Vagina (tissue), 2 donors: ENCODE data around the gene MBD4. TPM values are rescaled to one million over a fixed set of nuclear protein-coding genes. Genes with fewer than 3 reads are reported as not detected.

Experiments used
- DNase-seq, 2 donors: peaks; one replicate each; pipeline ENCODE4 v3.0.0-alpha.2; 2017; ENCODE audit errors: extremely low spot score in 2 of 2
- H3K27ac ChIP-seq: fragments of 200-600 bp; sonication (generic); one replicate; pipeline ENCODE4 v1.5.1; 2019
- H3K27me3 ChIP-seq: fragments of 200-600 bp; sonication (generic); one replicate; pipeline ENCODE4 v1.5.1; 2019
- H3K36me3 ChIP-seq, 2 donors: fragments of 200-600 bp; sonication (generic); one replicate each; pipeline ENCODE4 v1.5.1; 2017 to 2019
- H3K4me1 ChIP-seq: fragments of 200-600 bp; sonication (generic); one replicate; pipeline ENCODE4 v1.5.1; 2019
- H3K4me3 ChIP-seq, 2 donors: fragments of 200-600 bp; sonication (generic); 1 replicate in 1 of 2; 2 replicates in 1 of 2; pipeline ENCODE4 v1.5.1; 2016 to 2019
- H3K9me3 ChIP-seq: fragments of 200-600 bp; sonication (generic); one replicate; pipeline ENCODE4 v1.5.1; 2019
- CTCF ChIP-seq, 3 experiments: fragments of 450-650 bp in 2 of 3; fragments of 200-600 bp in 1 of 3; sonication (generic) in 1 of 3; IDR thresholded peaks; one replicate each; pipeline ENCODE4 v1.5.1; 2017 to 2019; ENCODE audit warnings: antibody characterized with exemption in 3 of 3, mild to moderate bottlenecking in 2 of 3, moderate library complexity in 2 of 3
- POLR2A ChIP-seq, 2 donors: fragments of 450-650 bp; IDR thresholded peaks; one replicate each; pipeline ENCODE4 v1.6.1; 2017; ENCODE audit warnings: antibody characterized with exemption in 2 of 2, mild to moderate bottlenecking in 2 of 2, moderate library complexity in 2 of 2
- POLR2AphosphoS5 ChIP-seq, 2 donors: sonication (generic); formaldehyde crosslinking; IDR thresholded peaks; one replicate each; pipeline ENCODE4 v1.9.0; 2017; ENCODE audit warnings: antibody characterized with exemption in 2 of 2, mild to moderate bottlenecking in 2 of 2, low read depth in 1 of 2; ENCODE audit not compliant: insufficient read depth in 1 of 2
- intact Hi-C: fragments of 100-400 bp; cut with DNase I; formaldehyde crosslinking; loops from one replicate; pipeline ENCODE4 v1.15.1; 2023
- small RNA-seq: library from RNA; depleted of rRNA; stranded (forward); fragments of <200 nt; gene quantifications from one replicate; pipeline ENCODE3, GENCODE V24; 2016
- total RNA-seq: library from RNA; depleted of rRNA; stranded (reverse); fragments of >200 nt; gene quantifications from one replicate; pipeline ENCODE4 v1.2.3, GENCODE V29; 2016

MBD4 gene
- total RNA-seq, 1 donor from 2014 or later: 32.4 TPM

DNA sequence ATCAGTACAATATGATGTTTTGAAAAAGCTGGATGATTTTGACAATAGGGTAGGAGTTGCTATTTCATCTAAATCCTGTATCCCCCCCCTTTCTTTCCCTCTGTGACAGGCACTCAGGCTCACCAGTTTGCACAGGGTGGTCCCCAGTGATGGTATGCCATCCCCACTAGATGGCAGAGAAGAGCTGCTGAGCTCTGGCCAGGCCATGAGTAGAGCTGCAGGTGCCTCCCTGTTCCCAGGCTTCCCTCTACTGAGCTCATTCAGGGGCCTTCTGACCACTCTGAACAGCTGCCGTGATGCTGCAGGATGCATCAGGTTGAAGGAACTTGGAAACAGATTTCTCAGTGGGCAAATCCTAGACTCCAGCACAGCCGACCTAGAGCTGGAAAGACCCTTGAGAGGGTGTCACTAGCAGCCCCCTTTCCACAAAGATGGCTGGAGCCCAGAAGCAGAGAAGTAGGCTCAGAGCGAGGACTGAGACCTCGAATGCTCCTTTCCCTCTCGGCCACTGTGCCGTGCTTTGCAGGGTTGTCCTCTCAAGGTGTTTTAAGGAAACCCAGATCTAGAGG, 56.4 kb downstream of the MBD4 start:
- Histone ChIP-seq H3K36me3 (peaks cover 0 to 7% of the 10 kb centered on the region in 2 donors), H3K4me3 (no peak overlapping the region), H3K4me1 (no peaks in the 10 kb centered on the region), H3K27me3 (no peaks in the 10 kb centered on the region), H3K27ac (no peak overlapping the region), H3K9me3 (no peaks in the 10 kb centered on the region)
- no peak for DNase-seq
- intact Hi-C loops: no loop called here
- peak in 2 of 3 experiments; percentile 47 to 54 for TF ChIP-seq CTCF (IDR thresholded peaks at IDR 0.05)
- no peak for TF ChIP-seq POLR2AphosphoS5 (IDR thresholded peaks at IDR 0.05; ENCODE audit: insufficient read depth in 1 of 2, low read depth in 1 of 2)

DNA sequence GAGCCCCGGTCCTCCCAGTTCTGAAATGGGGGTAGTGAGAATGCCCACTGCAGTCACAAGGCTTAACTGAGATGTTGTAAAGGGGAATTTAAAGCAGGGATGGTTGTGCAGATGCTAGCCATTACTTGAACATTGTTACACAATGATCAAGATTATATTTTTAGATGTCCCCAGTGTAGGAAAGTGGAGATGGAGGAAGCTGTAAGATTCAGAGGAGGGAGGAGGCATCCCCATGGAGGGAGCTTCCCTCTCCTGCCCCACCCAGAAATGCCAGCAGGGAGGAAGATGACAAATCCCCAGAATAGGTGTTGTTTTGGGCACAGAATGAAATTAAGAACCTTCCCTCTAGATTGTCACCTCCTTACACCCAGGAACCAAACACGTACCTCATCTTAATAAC, 57.4 kb downstream of the MBD4 start:
- DNase-seq: no peak
- Histone ChIP-seq H3K27me3 (no peaks in the 10 kb centered on the region), H3K4me3 (no peak overlapping the region), H3K9me3 (no peaks in the 10 kb centered on the region), H3K36me3 (peaks cover 0 to 5% of the 10 kb centered on the region in 2 donors), H3K27ac (no peak overlapping the region), H3K4me1 (no peaks in the 10 kb centered on the region)
- intact Hi-C loops: no loop called here
- TF ChIP-seq CTCF (IDR thresholded peaks at IDR 0.05) (no peak), POLR2A (IDR thresholded peaks at IDR 0.05) (no peak), POLR2AphosphoS5 (IDR thresholded peaks at IDR 0.05; ENCODE audit: insufficient read depth in 1 of 2, low read depth in 1 of 2) (no peak)

Small RNA genes lying within 50 kb of the gene (small RNA-seq; reads per million reads assigned to genes)
- 148 reads per million, percentile 97 among the genes with 10 or more reads in this experiment for gene SNORA7B

Other genes starting within 250 kb of the MBD4 start
- 76.4 TPM for gene COPG1, start 190.3 kb downstream of the MBD4 start, total RNA-seq
- 16.9 TPM for gene HMCES, start 161.1 kb downstream of the MBD4 start, total RNA-seq
- gene EFCAB12, start 11.3 kb downstream of the MBD4 start, total RNA-seq: not detected
- 33.4 TPM for gene IFT122, start 276 bp upstream of the MBD4 start, total RNA-seq
- not detected for gene RHO, start 88.7 kb upstream of the MBD4 start, total RNA-seq
- not detected for gene H1-8, start 103.2 kb upstream of the MBD4 start, total RNA-seq
- gene PLXND1, start 166.7 kb upstream of the MBD4 start, total RNA-seq: 96.5 TPM